SIG-M5 treated with dmso at 0.1 percent for 504 hours (cell line): ENCODE data around the gene MGAT5B.
A peak's percentile ranks its signal among the peaks of the same experiment; 100 is the strongest.

ENCODE experiments used
- DNase-seq: peaks from one replicate; lab custom pipeline; 2025; ENCODE audit not compliant: unreplicated experiment; lab: John Stamatoyannopoulos, UW

The MGAT5B gene

DNA sequence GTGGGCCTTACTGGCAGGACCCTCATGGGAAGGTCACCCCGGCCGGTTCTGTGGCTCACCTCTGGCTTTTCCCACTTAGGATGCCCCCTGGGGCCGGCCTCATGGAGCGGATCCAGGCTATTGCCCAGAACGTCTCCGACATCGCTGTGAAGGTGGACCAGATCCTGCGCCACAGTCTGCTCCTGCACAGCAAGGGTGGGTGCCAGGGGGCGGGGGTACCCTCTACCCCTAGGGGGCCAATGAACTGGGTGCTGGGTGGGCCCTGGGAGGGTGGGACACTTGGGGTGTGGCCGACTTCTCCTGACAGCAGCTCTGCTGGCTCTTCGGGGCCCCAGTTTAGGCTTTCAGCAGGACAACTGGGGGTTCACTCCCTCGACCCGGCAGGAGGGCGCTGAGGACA, 34.3 kb downstream of the MGAT5B start:
- DNase-seq = no peak

DNA sequence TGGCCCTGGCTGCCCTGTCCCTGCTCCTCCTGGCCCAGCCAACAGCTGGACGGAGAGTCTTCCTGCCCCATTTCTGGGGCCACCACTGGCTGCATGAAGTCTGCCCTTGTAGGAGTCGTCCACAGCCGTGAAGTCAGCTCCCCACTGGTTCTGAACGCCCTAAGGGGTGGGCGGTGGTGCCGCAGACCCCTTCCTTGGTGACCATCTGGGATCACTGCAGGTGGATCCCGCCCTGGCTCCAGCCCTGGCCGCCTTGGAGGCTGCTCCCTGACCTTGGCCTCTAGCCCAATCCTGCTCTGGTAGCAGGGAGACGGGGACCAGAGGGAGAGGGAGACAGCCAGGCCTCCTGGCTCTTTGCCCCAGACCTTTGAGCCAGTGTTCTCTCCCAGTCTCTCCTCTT, 35.4 kb downstream of the MGAT5B start:
- DNase-seq = no peak

DNA sequence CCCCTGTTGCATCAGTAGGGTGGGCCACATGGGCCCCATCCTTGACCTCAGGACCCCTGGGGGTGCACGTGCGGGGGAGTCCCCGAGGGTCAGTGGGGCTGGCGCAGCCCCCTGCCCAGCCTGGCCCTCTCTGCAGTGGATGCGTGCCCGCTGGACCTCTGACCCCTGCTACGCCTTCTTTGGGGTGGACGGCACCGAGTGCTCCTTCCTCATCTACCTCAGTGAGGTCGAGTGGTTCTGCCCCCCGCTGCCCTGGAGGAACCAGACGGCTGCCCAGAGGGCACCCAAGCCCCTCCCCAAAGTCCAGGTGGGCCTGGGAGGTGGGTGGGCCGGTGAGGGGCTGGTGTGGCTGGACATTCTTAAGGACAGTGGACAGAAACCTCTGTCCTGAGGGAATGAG, 35.9 kb downstream of the MGAT5B start:
- no peak for DNase-seq

DNA sequence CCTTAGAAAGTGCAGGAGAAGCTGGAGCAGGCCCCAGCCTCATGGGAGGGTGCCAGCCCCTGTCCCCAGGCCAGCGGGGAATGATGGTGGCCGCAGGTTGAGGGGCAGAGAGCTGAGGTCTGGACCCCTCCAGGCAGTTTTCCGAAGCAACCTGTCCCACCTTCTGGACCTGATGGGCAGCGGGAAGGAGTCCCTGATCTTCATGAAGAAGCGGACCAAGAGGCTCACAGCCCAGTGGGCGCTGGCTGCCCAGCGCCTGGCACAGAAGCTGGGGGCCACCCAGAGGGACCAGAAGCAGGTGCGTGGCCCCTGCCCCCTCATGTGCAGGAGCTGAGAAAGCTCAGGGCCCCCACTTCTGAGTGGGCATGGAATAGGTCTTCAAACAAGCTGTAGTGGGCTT, 36.8 kb downstream of the MGAT5B start:
- no peak for DNase-seq

DNA sequence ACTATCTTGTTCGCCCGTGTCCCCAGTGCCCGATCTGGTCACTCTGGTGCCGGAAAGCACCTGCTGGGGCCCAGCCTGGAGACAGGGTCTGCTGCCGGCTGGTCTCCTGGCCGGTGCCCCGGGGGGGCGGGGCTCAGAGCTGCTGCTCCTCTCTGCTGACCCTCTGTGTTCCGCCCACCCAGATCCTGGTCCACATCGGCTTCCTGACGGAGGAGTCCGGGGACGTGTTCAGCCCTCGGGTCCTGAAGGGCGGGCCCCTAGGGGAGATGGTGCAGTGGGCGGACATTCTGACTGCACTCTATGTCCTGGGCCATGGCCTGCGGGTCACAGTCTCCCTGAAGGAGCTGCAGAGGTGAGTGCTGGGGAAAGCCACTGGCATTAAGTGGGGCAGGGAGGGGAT, 37.6 kb downstream of the MGAT5B start:
- DNase-seq = no peak

DNA sequence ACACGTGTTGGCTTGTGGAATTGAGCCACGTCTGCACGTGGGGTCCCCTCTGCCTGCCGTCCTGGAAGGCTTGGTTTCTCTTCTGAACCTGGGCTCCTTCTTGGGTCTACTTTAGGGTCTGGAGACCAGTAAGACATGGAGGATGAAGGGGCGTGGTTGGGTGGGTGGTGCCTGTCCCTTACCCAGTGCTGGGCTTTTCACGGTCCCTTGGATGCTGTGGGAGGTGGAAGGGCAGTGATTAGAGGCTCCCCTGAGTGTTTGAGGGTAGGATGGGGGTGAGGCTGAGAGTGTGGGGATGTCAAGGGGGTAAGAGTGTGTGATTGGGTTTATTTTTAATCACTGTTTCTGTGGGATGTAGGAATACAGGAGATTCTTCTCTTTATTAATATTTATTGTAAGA, 38.3 kb downstream of the MGAT5B start:
- no peak for DNase-seq

DNA sequence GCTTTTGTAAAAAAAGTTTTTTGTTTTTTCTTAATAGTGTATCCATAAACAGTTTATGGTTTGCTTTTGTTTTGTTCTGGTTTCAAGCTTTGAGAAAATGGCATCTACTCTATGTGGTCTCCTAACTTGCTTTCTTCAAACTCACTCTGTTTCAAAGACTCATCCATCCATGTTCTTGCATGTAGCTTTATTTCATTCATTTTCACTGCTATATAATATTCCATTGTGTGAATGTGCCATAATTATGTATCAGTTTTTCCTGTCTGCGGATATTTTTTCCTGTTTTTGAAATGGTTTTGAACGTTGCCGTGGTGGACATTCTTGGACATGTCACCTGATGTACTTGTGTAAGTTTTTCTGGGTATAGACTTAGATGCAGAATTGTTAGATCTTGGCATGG, 39.1 kb downstream of the MGAT5B start:
- DNase-seq = no peak

DNA sequence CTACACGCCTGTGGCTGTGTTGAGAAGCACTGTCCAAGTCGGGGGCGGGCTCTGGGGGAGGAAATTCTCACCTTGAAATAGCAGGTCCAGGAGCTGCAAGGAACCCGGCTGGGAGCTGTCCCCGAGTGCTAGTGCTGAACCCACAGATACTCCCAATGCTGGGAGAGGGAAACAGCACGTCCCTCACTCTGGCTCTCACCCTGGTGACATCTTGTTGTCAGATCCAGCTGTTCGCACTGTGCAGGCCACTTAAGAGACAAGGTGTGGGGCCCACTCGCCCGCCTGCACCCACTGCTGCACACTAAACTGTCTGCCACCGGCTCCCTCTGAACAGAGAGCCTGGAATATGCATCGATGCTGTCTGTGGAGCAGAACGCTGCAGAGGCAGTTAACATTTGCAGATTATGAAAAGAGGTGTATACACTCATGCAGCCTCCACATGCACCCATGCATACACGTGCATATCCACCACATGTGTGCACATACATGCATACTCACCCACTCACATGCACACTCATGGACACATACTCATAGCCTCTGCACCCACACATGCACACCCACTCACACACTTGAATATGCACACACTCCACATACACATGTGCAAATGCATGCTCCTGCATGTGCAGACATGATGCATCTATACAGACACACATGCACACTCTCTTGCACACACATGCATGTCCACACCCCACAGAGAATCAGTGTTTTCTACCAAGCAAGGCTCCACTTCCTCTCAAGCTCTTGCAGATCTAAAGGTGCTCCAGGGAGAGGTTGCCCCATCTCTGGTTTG, 42.0 kb downstream of the MGAT5B start:
- DNase-seq = peak; percentile 16

DNA sequence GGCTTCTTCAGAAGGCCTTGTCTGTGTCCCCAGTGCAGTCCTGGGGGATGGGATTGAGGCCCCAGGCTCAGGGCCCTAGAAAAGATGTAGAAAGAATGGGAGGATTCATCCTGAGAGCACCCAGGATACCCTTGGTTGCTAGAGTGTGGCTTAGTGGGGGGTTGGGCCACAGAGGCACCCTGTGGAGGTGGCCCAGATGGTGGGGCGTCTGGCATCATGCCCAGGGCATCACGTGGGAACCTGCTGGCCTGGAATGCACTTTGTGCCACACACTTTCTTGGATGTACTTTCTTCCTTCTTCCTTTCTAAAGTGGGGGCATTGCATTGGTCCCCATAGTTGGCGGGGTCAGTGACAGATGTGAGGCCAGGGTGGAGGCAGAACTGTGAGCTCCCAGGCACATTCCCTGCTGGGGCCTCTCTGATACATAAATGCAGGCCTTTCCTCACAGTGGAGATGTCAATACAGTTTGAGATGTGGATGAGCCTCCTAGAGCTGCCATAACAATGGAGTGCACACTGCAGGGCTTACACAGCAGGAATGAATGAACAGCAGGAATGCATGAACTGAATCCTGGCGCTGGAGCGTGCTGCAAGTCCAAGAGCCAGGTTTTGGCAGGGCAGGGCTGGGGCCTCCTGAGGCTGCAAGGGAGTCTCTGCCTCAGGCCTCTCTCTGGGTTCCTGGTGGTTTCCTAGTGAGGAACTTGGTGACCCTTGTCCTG, 43.3 kb downstream of the MGAT5B start:
- no peak for DNase-seq

DNA sequence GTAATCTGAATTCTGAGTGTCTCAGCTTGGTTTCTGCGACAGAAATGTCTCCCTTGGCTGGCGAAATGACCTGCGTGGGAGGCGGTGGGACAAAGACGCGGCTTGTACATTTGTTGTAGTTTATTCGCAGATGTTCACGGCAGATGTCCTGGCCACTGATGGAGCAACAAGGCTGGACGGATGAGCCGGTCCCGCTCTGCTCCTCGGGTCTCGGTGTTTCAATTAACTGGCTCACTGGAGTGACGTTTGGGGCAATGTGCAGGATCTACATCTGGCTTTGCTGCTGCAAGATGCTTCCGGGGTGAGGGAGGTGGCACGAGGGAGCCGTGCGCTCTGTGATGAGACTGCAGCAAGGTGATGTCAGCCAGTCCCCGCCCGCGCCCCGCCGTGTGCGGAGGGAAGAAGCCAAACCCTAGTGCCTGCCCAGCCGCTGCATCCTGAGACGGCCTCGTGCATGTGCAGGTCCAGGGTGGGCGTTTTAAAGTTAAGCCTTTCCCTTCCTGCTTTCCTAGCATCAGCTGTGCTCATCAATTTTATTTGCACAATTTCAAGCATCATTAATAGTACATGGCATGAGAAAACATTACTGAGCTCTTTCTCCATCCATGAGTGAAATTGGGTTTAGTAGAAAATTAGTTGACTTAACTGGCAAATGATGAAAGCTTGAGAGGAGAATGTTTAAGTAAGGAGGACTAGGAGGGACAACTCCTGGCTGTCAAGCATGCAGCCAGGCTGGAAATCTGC, 44.4 kb downstream of the MGAT5B start:
- no peak for DNase-seq

DNA sequence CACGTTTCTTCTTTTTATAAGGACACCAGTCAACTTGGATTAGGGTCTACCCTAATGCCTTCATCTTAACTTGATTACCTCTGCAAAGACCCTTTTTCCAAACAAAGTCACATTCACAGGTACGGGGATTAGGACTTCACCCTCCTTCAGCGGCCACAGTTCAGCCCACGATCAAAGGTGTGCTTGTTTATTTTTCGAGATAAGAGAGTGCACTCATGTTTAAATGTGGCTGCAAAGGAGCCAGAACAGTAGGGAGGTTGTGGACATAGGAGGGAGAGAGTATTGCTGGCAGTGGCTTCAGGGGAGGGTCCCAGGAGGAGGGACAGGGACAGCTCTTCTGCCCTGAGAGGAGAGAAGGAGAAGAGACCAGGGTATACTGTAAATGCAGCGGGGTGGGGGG, 46.7 kb downstream of the MGAT5B start:
- no peak for DNase-seq

DNA sequence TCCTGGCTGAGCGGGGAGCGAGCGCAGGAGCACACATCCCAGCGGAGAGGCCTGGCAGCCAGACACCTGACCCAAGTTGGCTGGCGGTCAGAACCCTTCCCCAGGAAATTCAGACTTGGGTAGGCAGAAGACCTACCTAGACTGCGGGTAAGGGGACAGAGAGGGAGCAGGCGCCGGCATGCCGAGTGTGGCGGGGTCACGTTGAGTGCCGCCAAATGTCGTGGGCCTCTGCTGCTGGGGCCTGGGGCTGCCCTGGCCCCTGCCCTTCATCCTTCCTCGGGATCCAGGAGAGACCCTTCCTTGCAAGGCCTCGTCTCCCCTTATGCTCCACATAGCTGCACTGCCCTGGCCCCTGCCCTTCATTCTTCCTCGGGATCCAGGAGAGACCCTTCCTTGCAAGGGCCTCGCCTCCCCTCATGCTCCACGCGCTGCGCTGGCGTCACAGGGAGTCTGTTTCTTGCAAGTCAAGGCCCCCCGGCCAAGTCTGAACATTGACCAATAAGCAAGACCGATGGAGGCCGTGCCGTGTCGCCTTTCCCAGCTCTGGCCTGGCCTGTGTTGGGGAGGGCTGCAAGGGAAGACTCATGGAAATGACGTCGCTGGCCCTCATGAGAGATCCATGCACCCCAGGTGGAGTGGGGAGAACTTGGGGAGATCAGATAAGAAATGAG, 47.8 kb downstream of the MGAT5B start:
- no peak for DNase-seq

DNA sequence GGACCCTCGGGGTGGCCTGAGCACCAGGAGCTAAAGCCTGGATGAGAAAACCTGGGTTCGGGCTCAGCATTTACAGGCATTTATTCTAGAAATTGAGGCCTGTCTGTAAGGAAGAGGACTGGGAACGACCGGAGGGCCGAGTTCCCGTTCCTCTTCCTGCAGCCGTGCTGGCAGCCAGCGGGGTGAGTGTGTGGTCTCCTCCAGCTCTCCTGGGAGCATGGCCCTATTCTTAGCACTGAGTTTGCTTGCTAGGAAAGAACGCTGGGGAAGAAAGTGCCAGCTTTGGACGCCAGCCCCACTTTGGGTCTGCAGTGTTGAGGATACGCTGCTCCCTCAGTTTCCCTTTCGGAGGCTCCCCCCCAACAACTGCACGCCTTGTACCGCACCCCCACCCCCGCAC, 49.6 kb downstream of the MGAT5B start:
- no peak for DNase-seq

DNA sequence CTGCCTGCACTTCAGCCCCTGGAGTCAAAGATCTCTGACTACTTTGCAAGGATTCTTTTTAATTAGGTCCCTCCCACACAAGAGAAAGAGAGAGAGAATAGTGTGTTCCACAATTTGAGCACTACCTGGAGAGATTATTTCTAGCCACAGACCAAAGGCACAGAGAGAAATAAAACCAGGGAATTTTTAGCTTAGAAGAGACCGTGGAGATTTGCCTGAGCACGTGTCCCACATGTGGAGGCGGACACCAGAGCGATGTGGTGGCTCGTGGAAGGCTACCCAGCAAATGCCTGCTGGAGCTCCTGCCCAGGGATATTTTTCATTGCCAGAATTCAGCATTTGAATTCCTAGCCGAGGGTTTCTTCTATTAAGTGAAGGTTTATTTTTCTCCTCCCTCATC, 50.6 kb downstream of the MGAT5B start:
- DNase-seq = no peak

DNA sequence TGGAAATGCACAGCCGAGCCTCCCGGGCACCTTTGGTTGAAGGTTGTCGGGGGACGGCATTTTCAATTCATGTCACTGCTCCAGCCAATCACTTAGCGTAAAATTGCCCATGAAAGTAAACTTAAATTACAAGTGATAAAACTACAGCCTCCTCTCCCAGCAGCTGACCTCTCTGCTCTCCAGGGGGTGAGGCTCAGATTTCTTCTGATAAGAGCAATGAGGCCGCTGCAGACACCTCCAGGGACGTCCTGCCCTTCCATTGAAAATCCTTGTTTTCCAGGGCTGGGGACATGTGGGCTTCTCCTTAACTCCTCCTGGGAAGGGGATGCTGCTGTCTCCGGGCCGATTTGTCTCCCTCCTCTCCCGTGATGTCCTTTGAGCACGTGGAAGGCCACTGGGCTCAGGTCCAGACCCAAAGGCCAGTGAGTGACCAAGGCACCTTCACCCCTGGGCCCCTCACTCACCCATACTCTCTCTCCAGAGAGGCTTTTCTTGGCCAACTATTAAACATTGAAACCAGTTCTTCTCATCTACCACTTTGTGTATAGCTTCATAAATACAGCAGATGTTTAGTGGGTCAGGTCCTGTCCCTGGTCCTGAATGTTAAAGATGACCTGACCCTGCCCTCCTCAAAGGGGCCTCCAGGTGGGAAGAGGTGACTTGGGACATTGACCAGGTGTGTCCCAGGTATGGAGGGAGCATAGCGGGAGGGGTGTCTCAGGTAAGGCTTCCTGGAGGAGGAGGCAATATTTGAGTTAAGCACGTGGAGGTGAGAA, 52.3 kb downstream of the MGAT5B start:
- no peak for DNase-seq

DNA sequence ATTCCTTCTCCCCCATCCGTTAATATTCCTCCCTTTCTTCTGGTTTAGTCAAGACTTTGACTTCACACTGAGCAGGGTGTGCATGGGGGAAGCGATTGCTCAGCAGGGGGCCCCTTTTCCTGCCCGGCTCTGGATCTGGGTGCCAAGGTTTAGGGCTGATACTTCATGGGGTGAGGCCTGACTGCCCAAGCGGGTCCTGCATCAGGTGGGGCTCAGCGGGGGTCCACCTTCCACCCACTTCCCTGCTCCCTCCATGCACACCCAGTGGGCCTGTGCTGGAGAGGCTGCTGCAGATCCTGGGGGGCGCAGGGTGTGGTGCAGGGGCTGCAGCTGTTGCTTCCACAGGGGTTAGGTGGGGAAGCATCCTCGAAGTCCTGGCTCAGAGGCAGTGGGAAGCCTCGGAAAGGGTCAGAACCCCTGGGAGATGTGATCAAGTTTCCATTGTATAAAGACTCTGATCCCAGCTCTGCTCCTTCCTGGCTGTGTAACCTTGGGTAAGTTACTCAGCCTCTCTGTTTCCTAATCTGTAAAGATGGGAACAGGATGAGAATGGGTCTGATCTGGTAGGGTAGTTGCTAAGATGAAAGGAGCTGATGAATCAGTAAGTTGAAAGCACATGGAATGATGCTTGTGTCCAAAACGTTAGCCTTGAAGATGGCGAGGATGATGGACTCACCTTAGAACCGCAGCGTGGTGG, 53.3 kb downstream of the MGAT5B start:
- no peak for DNase-seq

DNA sequence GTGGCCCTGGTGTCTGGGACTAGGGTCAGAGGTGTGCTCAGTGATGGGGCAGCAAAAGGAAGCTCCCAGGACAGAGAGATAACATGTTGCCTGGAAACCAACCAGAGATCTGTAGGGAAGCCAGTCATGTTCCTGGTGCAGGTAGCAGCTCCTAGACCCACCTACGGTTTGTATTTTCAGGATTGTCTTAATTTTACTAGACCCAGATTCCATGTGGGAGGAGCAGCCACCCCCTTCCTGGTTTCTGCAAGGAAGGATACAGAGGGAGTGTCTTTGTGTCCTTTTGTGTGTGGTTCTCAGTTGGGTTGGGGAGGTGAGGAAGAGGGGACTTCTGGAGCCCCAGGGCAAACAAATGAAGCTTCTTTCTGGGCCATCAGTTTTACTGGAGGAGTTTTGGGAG, 53.9 kb downstream of the MGAT5B start:
- DNase-seq = no peak

DNA sequence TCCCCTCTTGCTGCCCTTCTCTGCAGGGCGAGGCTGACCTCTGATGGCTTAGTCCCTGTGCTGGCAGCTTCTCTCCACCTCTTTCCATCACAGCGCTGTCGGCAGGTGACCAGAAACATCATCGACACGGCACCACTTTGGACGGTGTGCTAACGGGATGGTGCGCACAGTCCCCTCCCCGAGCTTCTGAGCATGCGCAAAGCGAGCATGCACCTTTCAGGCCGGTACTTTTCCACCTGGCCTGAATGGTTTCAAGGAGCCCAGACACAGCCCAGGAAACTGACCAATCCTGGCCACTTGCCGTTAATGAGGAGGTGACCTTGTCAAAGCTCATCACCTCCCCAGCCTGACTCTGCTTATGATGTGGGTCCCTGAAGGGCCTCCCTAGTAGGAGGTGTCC, 54.8 kb downstream of the MGAT5B start:
- DNase-seq = no peak

DNA sequence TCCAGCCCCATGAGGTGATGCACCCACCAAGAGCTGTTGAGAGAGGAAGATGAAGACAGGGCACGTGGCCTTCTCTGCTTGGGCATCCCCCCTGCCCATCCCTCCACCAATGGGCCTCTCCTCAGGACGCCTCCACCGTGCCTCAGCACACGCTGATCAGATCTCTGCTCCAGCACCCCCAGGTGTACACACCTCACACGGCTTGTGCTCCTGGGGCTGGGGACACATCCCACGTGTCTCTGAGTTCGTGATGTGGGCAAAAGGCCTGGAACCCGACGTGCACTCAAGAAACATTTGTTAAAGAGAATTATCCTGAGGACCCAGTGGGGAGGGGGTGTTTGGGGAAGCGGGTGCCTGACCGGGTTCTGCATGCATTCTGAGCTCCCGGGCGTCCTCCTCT, 55.3 kb downstream of the MGAT5B start:
- no peak for DNase-seq
